Activated CD4-positive, alpha-beta T cell treated with anti-CD3 and anti-CD28 coated beads for 48 hours (primary cell): ENCODE measurements around the gene DNAJB6.

Source experiments
- DNase-seq: peaks from one replicate; pipeline ENCODE4 v3.0.0-alpha.2; 2020

The DNAJB6 gene

DNA sequence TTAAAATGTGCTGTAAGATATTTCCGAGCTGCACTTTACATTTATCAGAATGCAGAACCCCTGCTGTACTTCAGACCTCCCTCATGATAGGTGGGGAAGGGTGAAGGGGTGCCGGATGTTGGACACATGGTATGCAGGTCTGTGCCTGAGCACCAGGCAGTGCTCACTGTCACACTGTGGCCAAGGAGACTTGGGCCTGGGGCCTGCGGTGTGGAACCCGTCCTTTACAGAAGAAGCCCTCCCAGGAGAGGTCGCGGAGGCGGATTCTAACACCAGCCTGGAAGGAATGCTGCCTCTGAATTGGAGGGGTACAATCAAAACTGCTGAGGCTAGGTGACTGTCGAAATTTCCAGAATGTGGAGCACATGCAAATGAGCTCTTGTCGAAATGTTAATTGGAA lies 34.5 kb downstream of the DNAJB6 start:
- DNase-seq, result no peak

DNA sequence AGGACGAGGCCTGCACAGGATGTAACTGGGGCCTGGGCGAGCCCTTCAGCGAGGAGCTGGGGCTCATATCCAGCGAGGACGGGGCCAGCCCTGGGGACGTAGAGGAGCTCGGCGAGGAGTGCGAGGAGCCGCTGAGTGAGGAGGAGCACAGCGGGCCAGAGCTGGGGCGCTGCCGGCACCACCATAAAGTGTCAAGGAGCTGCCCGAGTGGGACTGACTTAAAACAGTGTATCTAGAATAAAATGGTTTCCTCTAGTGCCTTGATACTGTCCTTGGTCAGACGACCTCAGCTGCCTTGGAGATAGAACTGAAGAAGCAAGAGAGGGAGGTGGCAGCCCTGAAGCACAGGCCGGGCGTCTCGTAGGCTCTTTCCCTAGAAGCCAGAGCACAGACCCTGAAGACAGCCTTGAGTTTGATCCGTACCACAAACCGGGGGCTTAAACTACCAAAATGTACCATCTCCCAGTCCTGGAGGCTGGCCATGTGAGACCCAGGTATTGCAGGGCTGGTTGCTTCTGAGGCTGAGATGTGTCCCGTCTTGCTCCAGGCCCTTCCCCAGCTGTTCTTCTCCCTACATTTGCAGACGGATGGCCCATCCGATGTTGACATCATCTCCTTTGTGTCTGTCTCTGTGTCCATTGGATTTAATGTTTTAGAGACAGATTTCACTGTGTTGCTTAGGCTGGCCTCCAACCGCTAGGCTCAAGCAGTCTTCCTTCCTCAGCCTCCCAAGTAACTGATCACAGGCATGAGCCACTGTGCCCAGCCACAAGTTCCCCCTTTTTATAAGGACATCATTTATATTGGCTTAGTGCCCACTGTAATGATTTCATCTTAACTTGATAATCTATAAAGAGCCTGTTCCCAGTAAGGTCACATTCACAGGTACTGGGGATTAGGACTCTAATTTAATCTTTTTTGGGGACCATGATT lies 35.8 kb downstream of the DNAJB6 start:
- no peak for DNase-seq

- DNase-seq, result no peak
Measured at GRCh38 chr7:157373493-157373892, 36.7 kb downstream of the DNAJB6 start.

DNA sequence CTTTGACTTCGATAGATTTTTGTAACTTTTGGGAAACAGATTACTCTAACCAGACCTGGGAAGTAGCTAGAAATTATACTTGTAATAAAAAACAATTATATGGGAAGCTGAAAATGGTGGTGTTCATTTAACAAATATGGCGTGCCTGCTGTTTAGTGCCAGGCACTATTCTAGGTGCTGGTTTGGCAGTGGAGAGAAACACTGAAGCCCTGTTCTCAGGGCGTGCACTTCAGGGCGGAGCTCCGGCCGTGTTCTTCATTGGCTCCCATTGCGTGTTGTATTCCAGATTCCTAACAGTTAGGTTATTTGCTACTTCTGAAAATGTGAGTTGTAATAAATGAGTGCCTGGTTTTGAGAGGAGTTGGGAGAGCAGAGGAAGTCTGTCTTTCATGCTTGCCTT lies 38.6 kb downstream of the DNAJB6 start:
- DNase-seq, result no peak

DNA sequence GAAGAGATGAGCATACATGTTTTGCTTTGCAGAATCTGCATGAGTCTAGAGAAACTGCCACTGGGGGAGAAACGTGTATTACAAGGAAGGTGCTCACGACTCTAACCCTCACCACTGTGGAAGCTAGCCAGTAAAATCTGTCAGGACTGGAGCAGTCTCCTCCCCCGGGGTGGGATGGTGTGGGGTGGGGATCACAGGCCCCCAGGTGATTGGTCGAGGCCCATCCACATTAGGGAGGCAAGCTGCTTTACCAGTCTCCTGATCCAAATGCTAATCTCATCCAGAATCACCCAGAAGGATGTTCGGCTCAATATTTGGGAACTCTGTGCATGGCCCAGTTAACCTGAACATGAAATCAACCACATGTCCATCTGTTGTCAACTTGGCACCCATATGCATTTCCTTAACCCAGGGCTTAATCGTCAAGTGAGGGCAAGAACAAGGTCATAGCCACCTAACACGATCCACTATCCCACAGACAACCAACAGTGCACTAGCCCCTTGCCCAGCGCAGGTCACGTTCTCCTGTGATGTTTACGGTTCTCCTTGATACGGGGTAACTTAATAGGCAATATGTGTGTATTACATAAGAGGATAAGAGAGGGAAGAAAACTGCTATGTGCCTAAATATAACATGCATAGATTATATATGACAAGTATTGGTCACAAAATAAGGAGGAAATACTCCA lies 40.8 kb downstream of the DNAJB6 start:
- DNase-seq, result no peak

DNA sequence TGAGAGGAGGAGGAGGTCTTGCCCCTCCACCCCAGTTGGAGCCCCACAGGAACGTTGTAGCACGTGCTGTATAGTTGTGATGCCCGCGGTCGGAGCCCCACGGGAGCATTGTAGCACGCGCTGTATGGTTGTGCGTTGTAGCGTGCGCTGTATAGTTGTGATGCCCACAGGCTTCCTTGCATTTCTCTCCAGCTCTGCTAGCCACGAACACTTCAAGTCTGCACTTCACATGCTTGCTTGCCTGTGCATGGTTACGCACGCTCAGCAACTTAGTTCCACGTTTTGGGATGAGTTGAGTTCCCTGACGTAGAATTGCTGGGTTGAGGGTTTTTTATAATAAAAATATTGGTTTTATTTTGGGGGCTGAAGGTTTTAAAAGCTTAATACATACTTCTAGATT lies 41.6 kb downstream of the DNAJB6 start:
- no peak for DNase-seq

DNA sequence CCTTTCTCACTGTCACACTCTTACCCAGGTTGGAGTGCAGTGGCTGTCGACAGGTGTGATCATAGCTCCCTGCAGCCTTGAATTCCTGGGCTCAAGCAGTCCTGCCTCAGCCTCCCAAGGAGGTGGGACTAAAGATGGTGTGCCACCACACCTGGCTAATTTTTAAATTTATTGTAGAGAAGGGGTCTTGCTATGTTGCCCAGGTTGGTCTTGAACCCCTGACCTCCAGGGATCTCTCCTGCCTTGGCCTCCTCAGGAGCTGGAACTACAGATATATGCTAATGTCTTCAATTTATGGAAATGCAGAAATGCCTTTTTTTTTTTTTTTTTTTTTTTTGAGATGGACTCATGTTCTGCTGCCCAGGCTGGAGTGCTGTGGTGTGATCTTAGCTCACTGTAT lies 42.7 kb downstream of the DNAJB6 start:
- no peak for DNase-seq

DNA sequence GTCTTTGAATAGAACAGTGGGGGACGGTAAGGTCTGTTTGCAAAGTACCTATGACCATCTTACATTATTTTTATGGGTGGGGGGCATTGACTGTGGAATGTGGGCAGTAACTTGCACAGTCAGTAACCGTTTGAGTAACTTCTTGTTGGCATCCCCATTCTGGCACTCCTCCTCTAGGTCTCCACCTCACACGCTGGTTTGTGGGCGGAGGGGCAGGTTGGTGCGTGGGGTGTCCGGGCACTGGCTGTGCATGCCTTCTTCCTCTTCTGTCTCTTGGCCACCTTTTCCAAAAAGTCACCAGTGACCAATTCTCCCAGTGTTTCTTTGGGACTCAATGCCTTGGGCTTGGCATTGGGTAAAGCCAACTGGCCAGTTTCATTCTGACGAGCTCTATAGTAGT lies 43.6 kb downstream of the DNAJB6 start:
- DNase-seq, result no peak

DNA sequence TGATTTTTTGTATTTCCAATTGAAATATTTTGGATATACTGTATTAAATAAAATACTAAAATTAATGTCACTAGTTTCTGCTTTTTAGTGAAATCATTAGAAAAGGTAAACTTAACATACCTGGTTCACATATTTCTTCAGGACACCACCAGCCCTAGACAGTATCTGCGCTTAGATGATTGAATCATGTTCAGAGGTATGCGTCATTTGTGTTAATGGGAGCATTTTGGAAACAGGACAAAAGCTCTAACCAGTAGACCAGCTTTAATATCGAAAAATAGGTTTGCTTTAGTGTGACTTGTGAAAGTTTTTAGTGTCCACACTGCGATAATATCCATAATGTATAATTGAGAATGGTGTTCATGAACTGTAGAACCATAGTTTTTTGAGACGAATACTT lies 47.1 kb downstream of the DNAJB6 start:
- no peak for DNase-seq

DNA sequence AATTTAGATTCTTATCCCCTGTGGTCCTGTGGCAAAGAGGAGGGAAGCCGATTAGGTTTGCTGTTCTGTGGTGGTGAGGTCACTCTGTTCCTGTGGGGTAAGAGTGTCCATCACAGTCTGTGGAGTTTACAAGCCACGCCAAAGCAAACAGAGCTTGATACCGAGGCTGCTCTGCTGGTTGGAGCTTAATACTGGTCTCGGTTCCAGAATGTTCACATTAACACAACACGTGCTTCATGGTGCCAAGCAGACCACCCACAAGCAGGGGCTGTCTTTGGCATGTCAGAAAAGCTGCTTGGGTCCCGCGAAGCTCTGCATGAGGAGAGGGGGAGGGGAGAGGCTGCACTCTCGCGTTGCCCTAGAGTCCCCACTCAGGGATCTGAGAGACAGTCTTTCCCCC lies 47.5 kb downstream of the DNAJB6 start:
- DNase-seq, result no peak

GRCh38 chr7:157386979-157387800 lies 50.4 kb downstream of the DNAJB6 start:
- peak; percentile 94 for DNase-seq

DNA sequence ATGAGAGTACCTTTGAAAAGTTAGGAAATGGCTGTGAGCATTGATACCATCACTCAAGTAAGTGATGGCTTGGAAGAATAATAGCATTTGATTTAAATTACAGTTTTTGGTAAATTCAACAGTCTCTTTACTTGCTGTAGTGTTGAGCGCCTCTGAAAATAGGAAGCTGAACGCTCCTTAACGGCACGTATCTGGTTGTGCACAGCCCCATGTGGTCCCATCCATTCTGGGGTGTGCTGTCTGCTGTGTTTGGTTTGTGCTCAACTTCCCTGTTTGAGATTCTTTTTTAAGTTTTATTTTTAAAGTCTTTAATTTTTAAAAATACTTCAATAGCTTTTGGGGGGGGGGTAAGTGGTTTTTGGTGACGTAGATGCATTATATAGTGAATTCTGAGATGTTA lies 51.5 kb downstream of the DNAJB6 start:
- DNase-seq, result no peak

GRCh38 chr7:157389951-157390730 lies 53.3 kb downstream of the DNAJB6 start:
- peak; percentile 29 for DNase-seq

DNA sequence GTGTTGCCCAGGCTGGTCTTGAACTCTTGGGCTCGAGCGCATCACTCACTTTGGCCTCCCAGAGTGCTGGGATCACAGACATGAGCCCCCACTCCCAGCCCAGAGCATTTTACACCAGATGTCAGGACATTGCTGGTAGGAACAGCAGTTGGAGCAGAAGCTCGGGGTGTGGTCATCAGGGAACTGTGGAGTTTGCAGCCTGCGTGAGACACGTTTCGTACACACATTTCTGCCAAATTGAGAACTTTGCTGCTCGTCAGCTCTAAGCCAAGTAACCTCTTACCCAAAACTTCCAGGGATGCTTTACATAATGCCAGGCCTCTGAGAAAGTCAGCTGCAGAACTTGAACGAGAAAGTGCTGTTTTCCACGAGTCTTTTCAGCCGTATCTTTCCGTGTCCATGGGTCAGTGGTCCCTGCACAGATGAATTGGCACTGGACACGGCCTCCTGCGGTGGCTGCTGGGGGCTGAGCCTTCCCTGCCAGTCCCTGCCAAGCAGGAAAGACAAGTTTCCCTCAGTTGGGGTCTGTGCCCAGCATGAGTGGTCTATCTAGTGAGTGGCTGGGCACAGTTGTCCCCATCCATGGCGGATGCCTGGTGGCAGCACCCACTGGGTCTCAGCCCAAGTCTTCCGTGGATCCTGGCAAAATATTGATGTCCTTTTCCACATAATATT lies 54.4 kb downstream of the DNAJB6 start:
- no peak for DNase-seq

GRCh38 chr7:157392256-157393037 lies 55.6 kb downstream of the DNAJB6 start:
- DNase-seq, result no peak

DNA sequence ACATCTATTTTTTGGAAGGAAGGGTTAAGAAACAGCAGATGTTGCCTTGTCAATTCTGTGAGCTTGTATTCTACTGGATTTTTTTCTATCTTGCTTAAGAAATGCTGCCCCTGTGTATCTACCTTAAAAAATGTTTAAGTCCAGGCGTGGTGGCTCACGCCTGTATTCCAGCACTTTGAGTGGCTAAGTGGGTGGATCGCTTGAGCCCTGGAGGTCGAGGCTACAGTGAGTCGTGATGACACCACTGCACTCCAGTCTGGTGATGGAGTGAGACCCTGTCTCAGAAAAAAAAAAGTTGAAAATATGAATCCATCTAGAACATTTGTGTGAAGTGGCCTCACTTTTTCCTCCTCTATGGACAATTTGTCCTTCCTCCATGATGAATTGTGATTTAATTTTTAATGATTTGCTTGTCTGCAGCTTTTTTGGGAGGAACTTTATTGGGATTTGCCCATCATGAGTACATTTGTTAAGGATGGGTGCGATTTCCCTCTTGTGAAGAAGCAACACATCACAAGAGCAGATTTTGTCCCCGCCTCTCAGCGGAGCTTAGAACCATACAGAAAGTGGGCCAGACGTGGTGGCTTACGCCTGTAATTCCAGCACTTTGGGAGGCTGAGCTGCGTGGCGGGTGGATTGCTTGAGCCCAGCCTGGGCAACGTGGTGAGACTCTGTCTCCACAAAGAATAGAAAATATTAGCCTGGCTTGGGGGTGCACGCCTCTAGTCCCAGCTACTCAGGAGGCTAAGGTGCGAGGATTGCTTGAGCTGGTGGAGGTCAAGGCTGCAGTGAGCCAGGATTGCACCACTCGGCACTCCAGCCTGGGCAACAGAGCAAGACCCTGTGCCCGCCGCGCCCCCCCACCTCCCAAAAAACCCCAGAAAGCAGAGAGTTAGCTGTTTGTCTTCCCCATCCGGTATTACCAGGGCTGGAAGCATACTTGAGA lies 57.7 kb downstream of the DNAJB6 start:
- no peak for DNase-seq

DNA sequence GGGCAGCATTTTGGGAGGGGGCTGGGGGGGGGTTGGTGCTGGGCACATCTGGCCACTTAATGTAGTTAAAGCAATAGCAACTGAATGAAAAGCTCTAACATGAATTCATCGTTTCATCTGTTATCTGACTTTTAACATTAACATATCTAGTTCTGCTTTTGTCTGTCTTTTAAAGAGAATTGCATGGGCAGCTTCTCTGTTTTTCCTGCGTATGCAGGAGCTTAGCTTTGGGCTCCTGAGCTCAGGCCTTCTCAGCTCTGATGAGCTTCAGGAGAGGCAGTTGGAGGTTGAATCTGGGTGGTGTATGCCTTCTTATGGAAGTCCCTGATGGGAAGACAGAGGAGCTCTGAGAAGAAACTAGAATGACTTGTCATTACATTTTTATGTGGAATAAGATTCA lies 58.4 kb downstream of the DNAJB6 start:
- no peak for DNase-seq

DNA sequence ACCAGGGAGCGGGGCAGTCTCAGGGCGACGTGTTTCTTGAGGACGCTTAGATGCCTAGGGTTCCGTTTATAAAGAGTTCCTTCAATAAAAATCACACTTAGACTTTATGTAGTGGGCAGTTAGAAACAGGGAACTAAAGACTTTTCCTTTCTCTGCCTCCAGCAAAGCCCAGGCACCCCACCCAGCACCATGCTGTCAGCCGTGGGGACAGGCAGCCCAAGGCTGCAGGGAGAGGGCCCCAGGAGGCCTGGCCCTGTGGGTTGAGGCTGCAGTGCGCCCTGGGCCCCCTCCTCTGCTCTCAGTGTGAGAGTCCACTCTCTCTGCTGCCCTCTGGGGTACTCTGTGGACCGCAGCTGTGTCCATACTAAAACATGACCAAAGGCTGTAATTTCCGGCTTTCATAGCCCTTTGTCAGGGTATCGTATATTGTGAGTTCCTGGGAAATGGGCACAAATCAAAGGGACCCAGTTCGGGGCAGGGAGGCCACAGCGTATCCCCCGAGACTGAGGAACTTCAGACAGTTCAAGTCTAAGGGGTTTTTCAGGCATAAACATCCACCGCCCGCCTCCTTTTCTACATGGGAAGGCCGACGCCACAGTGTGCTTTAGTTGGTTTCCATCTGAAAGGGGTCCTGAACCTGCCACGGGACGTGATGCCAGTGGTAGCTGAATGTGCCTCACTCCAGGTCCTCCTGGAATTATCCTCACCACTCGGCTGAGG lies 59.7 kb downstream of the DNAJB6 start:
- no peak for DNase-seq

DNA sequence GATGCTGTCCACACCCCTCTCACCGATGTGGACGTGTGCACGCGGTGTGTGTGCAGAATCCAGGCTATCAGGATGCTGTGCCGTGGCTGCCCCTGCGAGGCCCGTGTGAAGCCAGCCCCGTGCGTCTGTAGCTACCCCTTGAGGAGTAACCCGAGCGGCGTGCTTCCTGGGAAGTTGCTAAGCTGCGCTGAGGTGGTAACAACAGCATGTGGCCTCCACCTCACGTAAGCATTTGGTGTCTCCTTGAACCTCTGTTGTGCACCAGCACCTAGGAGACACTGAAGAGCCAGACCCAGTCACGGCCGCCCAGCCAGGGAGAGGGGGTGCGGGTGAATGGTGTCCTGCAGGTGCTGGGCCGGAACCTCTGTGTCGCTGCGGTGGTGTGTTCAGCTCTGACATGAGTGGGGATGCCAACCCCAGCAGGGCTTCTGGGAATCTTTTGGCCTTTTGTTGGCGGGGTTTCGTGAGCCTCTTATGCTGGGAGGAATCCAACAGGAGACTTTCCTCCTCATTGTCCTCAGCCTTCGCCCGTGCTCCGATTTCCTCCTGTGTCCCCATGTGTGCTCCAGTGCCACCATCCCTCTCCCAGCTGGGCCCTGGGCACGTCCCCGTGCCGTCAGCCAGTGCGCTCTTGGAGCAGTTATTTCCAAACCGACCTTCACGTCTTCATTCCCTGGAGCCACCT lies 60.4 kb downstream of the DNAJB6 start:
- no peak for DNase-seq
